Daoy (cell line): Measurements from ENCODE around the gene ZBP1. TPM values are rescaled to one million over a fixed set of nuclear protein-coding genes. Genes with fewer than 3 reads are reported as not detected.

Source experiments
- DNase-seq: peaks from one replicate; pipeline ENCODE4 v3.0.0-alpha.2; 2015; ENCODE audit warnings: low read depth
- total RNA-seq: library from RNA; depleted of rRNA; stranded (reverse); fragments of >200 nt; shearing (Covaris generic); gene quantifications from 2 replicates; pipeline ENCODE4 v1.2.3, GENCODE V29; 2014

ZBP1 gene
- total RNA-seq, 1 experiment from 2014 or later, result 0.11 TPM

DNA sequence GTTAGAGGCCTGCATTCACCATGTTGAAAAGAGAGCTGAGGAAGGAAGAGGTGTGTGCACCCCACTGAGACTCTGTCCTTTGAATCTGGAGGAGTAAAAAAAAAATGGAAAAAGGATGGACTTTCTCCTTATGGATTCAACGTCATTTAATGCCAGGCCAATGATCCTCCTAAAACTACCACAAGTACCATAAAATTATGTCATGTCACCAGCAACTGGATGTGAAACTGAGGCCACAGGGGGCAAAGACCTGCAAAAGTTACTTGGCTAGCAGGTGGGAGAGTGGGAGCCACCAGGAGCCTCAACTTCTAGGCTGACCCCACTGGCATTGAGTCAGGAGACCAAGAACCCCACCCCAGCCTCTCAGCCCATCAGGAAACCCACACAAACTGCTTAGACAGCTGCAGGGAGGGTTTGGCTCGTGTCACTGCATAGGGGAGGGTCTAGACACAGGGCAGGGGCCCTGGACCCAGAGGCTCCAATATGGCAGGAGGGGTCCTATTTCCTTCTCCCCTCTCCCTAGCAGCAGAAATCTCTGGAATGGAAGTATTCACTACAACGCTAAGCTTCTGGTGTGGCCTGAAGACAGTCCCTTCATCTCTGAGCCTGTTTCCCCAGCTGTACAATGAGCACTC, 48.3 kb downstream of the ZBP1 start:
- no peak for DNase-seq

DNA sequence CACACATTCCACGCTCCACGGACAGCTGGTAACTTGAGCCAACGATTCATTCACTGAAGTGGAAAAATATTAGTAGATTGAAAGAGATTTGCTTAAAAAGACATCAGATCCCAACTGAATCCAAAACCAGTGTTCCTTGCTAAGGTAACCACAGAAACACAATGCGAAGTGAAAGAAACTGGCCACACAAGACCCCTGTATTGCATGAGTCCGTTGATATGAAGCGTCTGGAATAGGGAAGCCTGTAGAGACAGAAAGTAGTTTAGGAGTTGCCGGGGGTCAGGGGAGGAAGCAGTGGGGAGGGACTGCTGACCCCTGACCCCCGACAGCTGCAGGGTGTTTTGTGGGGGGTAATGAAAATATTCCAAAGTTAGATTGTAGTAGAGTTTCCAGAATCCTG, 49.3 kb downstream of the ZBP1 start:
- DNase-seq, result no peak

GRCh38 chr20:57570145-57570850, 49.9 kb downstream of the ZBP1 start:
- no peak for DNase-seq

- DNase-seq, result no peak
These were observed 51.3 kb downstream of the ZBP1 start for GRCh38 chr20:57568960-57569359.

- DNase-seq, result no peak
These were observed 51.9 kb downstream of the ZBP1 start for GRCh38 chr20:57568088-57568896.

GRCh38 chr20:57567471-57568079, 52.7 kb downstream of the ZBP1 start:
- no peak for DNase-seq

DNA sequence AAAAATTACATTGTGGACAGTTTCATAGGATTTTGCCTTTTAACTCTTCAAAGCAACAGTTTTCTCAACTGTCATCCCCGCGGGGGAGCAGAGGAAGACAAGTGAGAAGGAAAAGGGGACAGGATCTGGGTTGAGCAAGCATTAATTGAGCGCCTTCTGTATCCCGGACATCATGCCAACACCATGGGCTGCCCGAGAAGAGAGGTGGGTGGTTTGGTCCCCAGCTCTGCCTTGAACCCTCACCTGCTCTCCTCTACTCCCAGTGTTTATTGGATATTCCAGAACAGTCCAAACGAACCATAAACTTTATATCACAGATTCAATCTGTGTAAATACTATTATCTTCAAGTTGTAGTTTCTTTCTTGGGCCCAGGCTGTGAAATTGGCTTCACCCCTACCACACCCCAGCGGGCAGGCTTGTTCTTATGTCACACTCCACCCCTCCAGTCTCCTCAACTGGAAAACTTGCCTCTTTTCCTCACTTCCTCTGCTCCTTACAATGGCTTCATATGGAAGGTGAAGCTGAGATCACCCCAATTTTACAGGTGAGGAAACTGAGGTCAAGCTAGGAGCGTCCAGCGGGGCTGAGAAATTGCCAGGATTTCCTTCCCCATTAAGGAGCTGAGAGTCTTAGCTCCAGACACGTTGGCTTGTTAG, 53.3 kb downstream of the ZBP1 start:
- no peak for DNase-seq

DNA sequence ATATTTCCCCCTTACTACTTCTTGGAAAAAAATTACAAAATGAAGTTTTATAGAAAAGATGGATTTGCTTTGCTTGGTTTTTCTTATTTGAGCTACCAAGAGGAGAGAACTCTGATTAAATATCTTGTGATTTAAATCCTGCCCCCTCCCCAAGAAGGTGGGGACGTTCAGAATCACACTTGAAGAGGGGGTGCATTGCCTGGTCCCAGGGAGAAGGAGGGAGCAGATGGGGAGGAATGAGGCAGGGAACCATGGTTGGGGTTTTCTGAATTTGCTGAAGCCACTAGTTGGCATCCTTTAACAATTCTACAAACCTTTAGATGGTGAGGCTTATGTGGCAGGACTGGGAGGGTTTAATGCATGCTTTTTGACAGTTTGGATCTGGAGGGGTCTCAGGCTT, 53.8 kb downstream of the ZBP1 start:
- DNase-seq, result no peak

GRCh38 chr20:57564951-57565642, 55.1 kb downstream of the ZBP1 start:
- no peak for DNase-seq

DNA sequence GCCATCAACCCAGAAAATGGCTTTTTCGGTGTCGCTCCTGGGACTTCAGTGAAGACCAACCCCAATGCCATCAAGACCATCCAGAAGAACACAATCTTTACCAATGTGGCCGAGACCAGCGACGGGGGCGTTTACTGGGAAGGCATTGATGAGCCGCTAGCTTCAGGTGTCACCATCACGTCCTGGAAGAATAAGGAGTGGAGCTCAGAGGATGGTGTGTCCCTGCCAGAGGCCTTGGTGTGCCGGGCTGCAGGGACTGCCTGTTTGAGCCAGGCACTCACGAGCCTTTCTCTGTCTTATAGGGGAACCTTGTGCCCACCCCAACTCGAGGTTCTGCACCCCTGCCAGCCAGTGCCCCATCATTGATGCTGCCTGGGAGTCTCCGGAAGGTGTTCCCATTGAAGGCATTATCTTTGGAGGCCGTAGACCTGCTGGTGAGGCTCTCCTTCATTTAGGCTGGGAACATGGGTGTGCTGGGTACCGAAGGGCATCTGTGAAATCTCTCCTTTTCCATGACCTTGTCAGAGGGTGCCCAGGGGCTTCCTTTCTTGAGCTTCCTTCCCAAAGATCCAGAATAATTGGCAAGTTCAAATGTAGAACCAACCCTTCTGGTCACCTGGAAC, 55.9 kb downstream of the ZBP1 start:
- DNase-seq, result no peak

DNA sequence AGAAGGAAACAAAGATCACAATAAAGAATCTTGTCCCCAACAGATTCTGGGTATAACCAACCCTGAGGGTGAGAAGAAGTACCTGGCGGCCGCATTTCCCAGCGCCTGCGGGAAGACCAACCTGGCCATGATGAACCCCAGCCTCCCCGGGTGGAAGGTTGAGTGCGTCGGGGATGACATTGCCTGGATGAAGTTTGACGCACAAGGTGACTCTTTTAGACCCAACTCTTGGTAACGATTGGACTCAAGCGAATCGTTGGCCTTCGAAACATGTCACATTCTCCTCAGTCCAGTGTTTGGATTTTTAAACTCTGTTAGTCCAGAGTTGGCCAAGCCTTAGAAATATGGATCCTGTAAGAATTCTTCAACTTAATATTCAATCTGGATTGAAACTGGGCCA, 56.7 kb downstream of the ZBP1 start:
- DNase-seq, result no peak

- no peak for DNase-seq
These were observed 57.4 kb downstream of the ZBP1 start for GRCh38 chr20:57562541-57563465.

DNA sequence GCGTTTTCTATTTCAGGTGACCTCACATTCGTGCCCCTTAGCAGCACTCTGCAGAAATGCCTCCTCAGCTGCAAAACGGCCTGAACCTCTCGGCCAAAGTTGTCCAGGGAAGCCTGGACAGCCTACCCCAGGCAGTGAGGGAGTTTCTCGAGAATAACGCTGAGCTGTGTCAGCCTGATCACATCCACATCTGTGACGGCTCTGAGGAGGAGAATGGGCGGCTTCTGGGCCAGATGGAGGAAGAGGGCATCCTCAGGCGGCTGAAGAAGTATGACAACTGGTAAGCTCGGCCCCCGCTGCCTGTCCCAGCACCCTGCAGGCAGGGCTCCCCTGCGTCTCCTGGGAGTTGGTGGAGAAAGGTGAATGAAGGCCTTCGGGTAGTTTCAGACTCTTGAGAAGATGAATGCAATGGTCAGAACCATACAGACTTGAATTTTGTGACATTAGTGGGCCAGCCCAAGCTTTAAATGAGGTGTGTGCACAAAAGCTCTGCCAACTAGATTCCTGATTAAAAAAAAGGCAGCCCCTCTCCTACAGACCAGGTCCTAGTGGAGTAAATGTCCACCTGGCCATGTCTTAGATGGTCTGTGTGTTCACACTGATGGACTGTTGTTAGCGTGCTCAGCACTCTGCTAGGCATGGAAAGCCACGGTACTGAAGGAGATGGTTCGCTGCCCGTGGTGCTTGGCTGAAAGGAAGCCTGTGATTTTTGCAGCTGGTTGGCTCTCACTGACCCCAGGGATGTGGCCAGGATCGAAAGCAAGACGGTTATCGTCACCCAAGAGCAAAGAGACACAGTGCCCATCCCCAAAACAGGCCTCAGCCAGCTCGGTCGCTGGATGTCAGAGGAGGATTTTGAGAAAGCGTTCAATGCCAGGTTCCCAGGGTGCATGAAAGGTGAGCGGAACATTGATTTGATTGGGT, 58.6 kb downstream of the ZBP1 start:
- no peak for DNase-seq

GRCh38 chr20:57560554-57561355, 59.5 kb downstream of the ZBP1 start, which contains the start of gene PCK1:
TSS of gene PCK1 (plus strand) at chr20:57561110. CDS start at chr20:57561412, 302 bp downstream.
- DNase-seq, result peak; percentile 66

GRCh38 chr20:57559658-57560553, 60.3 kb downstream of the ZBP1 start:
- no peak for DNase-seq

DNA sequence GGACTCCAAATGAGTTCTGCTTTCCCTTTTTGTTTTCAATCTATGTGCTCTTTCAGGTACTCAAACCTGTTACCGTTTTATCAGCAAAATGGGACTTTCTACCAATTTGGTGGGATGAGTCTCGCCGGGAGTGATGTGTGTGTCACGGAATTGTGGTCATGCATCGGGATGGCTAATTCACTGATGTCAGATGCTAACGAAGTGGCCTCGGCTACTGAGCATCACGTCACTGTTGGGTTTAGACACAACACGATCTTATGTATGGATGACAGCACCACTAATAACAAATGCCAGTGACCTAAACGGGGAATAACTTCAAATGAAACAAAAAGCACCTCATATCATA, 61.0 kb downstream of the ZBP1 start:
- peak; percentile 26 for DNase-seq
